HepG2 (cell line): ENCODE measurements around the gene MAB21L4. TPM values are rescaled to one million over a fixed set of nuclear protein-coding genes. Genes with fewer than 3 reads are reported as not detected.

Experiments
- ARID2 ChIP-seq: sonication (generic); formaldehyde crosslinking; IDR thresholded peaks from 2 replicates; pipeline ENCODE4 v1.8.1; 2022; ENCODE audit warnings: mild to moderate bottlenecking, missing genetic modification reagents, borderline replicate concordance
- ATF2 ChIP-seq: sonication (generic); formaldehyde crosslinking; IDR thresholded peaks from 2 replicates; pipeline ENCODE4 v1.4.0; 2020; ENCODE audit warnings: missing genetic modification reagents
- CBFB ChIP-seq: sonication (generic); formaldehyde crosslinking; IDR thresholded peaks from 2 replicates; pipeline ENCODE4 v1.4.0; 2020; ENCODE audit warnings: missing genetic modification reagents
- ETV6 ChIP-seq: sonication (generic); formaldehyde crosslinking; conservative IDR thresholded peaks from 2 replicates; pipeline ENCODE4 v1.4.0; 2020; ENCODE audit warnings: missing genetic modification reagents
- EZH2 ChIP-seq: conservative IDR thresholded peaks from 2 replicates; pipeline ENCODE4 v1.6.1; 2012; ENCODE audit warnings: mild to moderate bottlenecking, low read depth, low read length, moderate library complexity
- FIP1L1 ChIP-seq: fragments of 200-400 bp; formaldehyde crosslinking; IDR thresholded peaks from 2 replicates; pipeline ENCODE4 v1.6.1; 2018; ENCODE audit warnings: low read depth, mild to moderate bottlenecking, low read length, moderate library complexity, borderline replicate concordance; ENCODE audit not compliant: insufficient read depth
- IRX3 ChIP-seq: sonication (generic); formaldehyde crosslinking; IDR thresholded peaks from 2 replicates; pipeline ENCODE4 v1.8.1; 2023; ENCODE audit warnings: mild to moderate bottlenecking, low read depth, missing genetic modification reagents, borderline replicate concordance
- KDM2A ChIP-seq: sonication (generic); formaldehyde crosslinking; IDR thresholded peaks from 2 replicates; pipeline ENCODE4 v1.4.0; 2020; ENCODE audit warnings: low read depth, missing genetic modification reagents, borderline replicate concordance
- MED13 ChIP-seq: sonication (generic); formaldehyde crosslinking; IDR thresholded peaks from 2 replicates; pipeline ENCODE4 v1.5.0; 2020; ENCODE audit warnings: missing genetic modification reagents
- MEF2D ChIP-seq: sonication (generic); formaldehyde crosslinking; IDR thresholded peaks from 2 replicates; pipeline ENCODE4 v1.5.1; 2020; ENCODE audit warnings: mild to moderate bottlenecking, missing genetic modification reagents
- NCOA1 ChIP-seq: sonication (generic); formaldehyde crosslinking; IDR thresholded peaks from 2 replicates; pipeline ENCODE4 v1.9.0; 2021; ENCODE audit warnings: missing genetic modification reagents
- PRDM4 ChIP-seq: sonication (generic); formaldehyde crosslinking; IDR thresholded peaks from 2 replicates; pipeline ENCODE4 v1.9.0; 2021; ENCODE audit warnings: missing genetic modification reagents, borderline replicate concordance
- RFXANK ChIP-seq: IDR thresholded peaks from 2 replicates; pipeline ENCODE4 v1.6.1; 2016
- SMAD3 ChIP-seq: sonication (generic); formaldehyde crosslinking; IDR thresholded peaks from 2 replicates; pipeline ENCODE4 v1.4.0; 2020; ENCODE audit warnings: missing genetic modification reagents
- SMC3 ChIP-seq: IDR thresholded peaks from 2 replicates; pipeline ENCODE4 v1.6.1; 2011; ENCODE audit warnings: low read length, improper control_type of control experiment
- STAT5B ChIP-seq: sonication (generic); formaldehyde crosslinking; IDR thresholded peaks from 2 replicates; pipeline ENCODE4 v1.4.0; 2020; ENCODE audit warnings: missing genetic modification reagents
- U2AF2 ChIP-seq: fragments of 200-400 bp; formaldehyde crosslinking; IDR thresholded peaks from 2 replicates; pipeline ENCODE4 v1.6.1; 2017; ENCODE audit warnings: low read depth, mild to moderate bottlenecking, low read length
- ZFP41 ChIP-seq: sonication (generic); formaldehyde crosslinking; IDR thresholded peaks from 2 replicates; pipeline ENCODE4 v1.4.0; 2020; ENCODE audit warnings: mild to moderate bottlenecking, missing genetic modification reagents, borderline replicate concordance
- ZNF20 ChIP-seq: sonication (generic); formaldehyde crosslinking; IDR thresholded peaks from 2 replicates; pipeline ENCODE4 v1.4.0; 2020; ENCODE audit warnings: mild to moderate bottlenecking, moderate library complexity, missing genetic modification reagents
- ZNF484 ChIP-seq: sonication (generic); formaldehyde crosslinking; IDR thresholded peaks from 2 replicates; pipeline ENCODE4 v1.5.1; 2020; ENCODE audit warnings: mild to moderate bottlenecking, low read depth, missing genetic modification reagents, borderline replicate concordance
- ZNF724P ChIP-seq: sonication (generic); formaldehyde crosslinking; IDR thresholded peaks from 2 replicates; pipeline ENCODE4 v1.8.0; 2022; ENCODE audit warnings: missing genetic modification reagents, borderline replicate concordance
- ZNF746 ChIP-seq: sonication (generic); formaldehyde crosslinking; IDR thresholded peaks from 2 replicates; pipeline ENCODE4 v1.8.0; 2022; ENCODE audit warnings: mild to moderate bottlenecking, missing genetic modification reagents
- ZNF788 ChIP-seq: sonication (generic); formaldehyde crosslinking; IDR thresholded peaks from 2 replicates; pipeline ENCODE4 v1.5.0; 2020; ENCODE audit warnings: mild to moderate bottlenecking, missing genetic modification reagents, borderline replicate concordance
- ZNF816 ChIP-seq: sonication (generic); formaldehyde crosslinking; IDR thresholded peaks from 2 replicates; pipeline ENCODE4 v1.8.0; 2022; ENCODE audit warnings: missing genetic modification reagents, mild to moderate bottlenecking, borderline replicate concordance
- ZSCAN25 ChIP-seq: sonication (generic); formaldehyde crosslinking; IDR thresholded peaks from 2 replicates; pipeline ENCODE4 v1.8.0; 2022; ENCODE audit warnings: mild to moderate bottlenecking, missing genetic modification reagents
- polyA plus RNA-seq, 8 experiments: library from polyadenylated mRNA; depleted of rRNA in 3 of 8; stranded (reverse) in 7 of 8; unstranded in 1 of 8; fragments of >200 nt; fragmentation: Illumina TruSeq in 4 of 8; extraction: Trizol in 4 of 8; gene quantifications; 2 replicates each; pipeline versions ENCODE4 v1.2.1 to v1.2.3, GENCODE V29; 2011 to 2016; ENCODE audit warnings: low read depth in 4 of 8, missing spikeins in 1 of 8, mixed read lengths in 1 of 8; ENCODE audit not compliant: insufficient read depth in 1 of 8
- total RNA-seq, 5 experiments: library from RNA; depleted of rRNA; stranded (reverse); fragments of >200 nt; fragmentation: Illumina TruSeq; extraction: Trizol; gene quantifications; 2 replicates each; pipeline ENCODE4 v1.2.3, GENCODE V29; 2016; ENCODE audit warnings: low read depth in 1 of 5
- TF ChIP-seq, protein P1 (sequence below): sonication (generic); formaldehyde crosslinking; IDR thresholded peaks from 2 replicates; pipeline ENCODE4 v1.9.0; 2021; ENCODE audit warnings: missing genetic modification reagents, mild to moderate bottlenecking, borderline replicate concordance

The MAB21L4 gene
- total and polyA plus RNA-seq, 2 of the 13 experiments (the other 11 are each of a cell fraction or from before 2014, with no cell fraction given): 3.0 to 14.0 TPM

DNA sequence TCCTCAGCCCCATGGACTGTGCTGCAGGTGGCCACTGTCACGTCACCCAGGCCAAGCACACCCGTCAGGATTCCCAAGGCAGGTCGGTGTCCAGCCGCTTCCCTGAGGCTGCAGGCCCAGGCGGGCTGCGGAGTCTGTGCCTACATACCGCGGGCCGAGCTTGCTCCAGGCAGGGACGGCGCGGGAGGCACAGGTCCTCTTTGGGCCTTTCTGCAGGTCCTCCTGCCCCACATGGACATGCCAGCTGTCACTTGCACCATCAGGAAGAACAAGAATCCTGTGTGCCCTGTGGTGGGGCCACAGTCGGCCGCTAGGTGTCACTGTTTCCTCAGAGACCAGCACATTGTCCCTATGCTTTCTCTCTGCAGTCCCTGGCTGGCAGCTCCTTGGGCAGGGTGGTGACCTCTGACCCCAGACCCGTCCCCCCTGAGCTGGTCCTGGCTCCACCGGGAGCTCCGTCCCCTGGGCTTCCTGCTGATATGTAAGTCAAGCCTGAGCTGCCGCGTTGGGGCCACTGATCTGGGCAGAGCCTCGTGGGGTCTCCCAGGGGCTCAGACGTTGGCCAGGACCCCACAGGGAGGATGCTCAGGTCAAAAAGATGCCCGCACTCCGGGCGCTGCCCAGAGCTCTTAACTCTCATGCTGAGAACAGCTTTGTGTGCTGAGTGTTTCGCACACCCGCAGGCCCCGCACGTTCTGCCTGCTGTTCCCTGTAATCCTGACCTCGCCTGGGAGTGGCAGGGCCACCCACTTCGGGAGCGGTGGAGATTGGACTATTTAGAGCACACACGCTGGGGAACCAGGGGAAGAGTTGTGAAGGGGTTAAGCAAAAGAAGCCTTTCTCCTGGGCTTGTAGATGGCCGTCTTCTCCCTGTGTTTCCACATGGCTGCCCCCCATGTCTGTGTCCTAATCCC, 44.6 kb downstream of the MAB21L4 start (continued):
- 0 out of 2 replicates have a peak, but pooled peaks have one; percentile 44 for TF ChIP-seq MEF2D
- no peak for TF ChIP-seq ZFP41 (CRISPR knock-in tag)
- no peak for TF ChIP-seq EZH2
- no peak for TF ChIP-seq NCOA1 (CRISPR knock-in tag)
- TF ChIP-seq ZNF746 (CRISPR knock-in tag): no peak
- peak; percentile 56; the same call in 1 of the 2 replicates for TF ChIP-seq ZSCAN25
- no peak; the same call in 1 of the 2 replicates for TF ChIP-seq ZNF724P (CRISPR knock-in tag)
- TF ChIP-seq KDM2A (CRISPR knock-in tag): peak; percentile 83
- no peak for TF ChIP-seq FIP1L1
- TF ChIP-seq STAT5B: no peak
- TF ChIP-seq IRX3 (CRISPR knock-in tag): no peak
- TF ChIP-seq ARID2 (CRISPR knock-in tag): no peak
- no peak for TF ChIP-seq U2AF2
- no peak for TF ChIP-seq RFXANK (CRISPR knock-in tag)
- 0 out of 2 replicates have a peak, but pooled peaks have one; percentile 72 for TF ChIP-seq SMAD3 (CRISPR knock-in tag)
- TF ChIP-seq, protein P1, sequence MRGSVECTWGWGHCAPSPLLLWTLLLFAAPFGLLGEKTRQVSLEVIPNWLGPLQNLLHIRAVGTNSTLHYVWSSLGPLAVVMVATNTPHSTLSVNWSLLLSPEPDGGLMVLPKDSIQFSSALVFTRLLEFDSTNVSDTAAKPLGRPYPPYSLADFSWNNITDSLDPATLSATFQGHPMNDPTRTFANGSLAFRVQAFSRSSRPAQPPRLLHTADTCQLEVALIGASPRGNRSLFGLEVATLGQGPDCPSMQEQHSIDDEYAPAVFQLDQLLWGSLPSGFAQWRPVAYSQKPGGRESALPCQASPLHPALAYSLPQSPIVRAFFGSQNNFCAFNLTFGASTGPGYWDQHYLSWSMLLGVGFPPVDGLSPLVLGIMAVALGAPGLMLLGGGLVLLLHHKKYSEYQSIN (CRISPR knock-in tag): no peak
- TF ChIP-seq CBFB (CRISPR knock-in tag): peak; percentile 70; the same call in 1 of the 2 replicates
- TF ChIP-seq MED13 (CRISPR knock-in tag): no peak
- TF ChIP-seq PRDM4 (CRISPR knock-in tag): no peak
- TF ChIP-seq ATF2 (CRISPR knock-in tag): no peak
- no peak for TF ChIP-seq ZNF816
- TF ChIP-seq ZNF20 (CRISPR knock-in tag): no peak
- no peak for TF ChIP-seq ZNF484
- peak; percentile 48; the same call in 1 of the 2 replicates for TF ChIP-seq ZNF788 (CRISPR knock-in tag)
- TF ChIP-seq ETV6: 0 out of 2 replicates have a peak, but pooled peaks have one; percentile 62
- peak; percentile 88 for TF ChIP-seq SMC3
